AG09319 (cell line): ENCODE results near the gene SOX30.

ENCODE experiments used
- DNase-seq: peaks from one replicate; pipeline ENCODE4 v3.0.0-alpha.2; 2010; ENCODE audit warnings: low read depth; ENCODE audit errors: extremely low read depth
- TF ChIP-seq, protein P1 (sequence below): IDR thresholded peaks from 2 replicates; pipeline ENCODE4 v1.5.1; 2011; ENCODE audit warnings: low read depth, mild to moderate bottlenecking, inconsistent platforms, low read length, moderate library complexity

SOX30 gene

DNA sequence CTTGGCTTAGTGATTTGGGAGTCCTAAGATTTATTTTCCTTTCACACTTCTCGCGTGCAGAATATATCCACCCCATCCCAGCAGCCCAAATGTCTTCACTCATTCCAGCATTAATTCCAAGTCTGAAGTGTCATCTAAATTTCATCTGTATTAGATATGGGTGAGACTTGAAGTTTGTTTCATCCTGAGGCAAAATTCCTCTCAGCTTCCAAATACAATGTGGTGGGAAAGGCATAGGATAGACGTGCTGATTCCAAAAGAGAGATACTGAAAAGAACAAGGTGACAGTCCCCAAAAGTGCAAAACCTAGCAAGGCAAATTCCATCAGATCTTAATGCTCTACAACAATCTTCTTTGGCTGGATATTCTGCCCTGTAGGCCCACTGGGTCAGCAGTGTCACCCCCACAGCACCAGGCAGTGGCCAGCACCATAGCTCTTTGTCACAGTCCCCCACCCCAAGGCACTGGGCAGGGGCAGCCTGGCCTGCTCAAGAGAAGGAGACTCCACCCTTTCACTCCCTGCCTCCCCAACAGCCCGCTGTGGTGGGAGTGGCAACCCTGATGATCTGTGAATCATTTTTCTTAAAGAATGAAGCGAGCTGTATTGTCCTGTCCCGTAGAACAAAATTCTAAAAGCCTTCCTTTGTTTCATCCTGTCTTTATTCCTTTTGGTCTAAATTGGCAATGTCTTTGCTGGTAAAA lies 74.0 kb downstream of the SOX30 start:
- no peak for DNase-seq
- TF ChIP-seq, protein P1, sequence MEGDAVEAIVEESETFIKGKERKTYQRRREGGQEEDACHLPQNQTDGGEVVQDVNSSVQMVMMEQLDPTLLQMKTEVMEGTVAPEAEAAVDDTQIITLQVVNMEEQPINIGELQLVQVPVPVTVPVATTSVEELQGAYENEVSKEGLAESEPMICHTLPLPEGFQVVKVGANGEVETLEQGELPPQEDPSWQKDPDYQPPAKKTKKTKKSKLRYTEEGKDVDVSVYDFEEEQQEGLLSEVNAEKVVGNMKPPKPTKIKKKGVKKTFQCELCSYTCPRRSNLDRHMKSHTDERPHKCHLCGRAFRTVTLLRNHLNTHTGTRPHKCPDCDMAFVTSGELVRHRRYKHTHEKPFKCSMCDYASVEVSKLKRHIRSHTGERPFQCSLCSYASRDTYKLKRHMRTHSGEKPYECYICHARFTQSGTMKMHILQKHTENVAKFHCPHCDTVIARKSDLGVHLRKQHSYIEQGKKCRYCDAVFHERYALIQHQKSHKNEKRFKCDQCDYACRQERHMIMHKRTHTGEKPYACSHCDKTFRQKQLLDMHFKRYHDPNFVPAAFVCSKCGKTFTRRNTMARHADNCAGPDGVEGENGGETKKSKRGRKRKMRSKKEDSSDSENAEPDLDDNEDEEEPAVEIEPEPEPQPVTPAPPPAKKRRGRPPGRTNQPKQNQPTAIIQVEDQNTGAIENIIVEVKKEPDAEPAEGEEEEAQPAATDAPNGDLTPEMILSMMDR: no peak

DNA sequence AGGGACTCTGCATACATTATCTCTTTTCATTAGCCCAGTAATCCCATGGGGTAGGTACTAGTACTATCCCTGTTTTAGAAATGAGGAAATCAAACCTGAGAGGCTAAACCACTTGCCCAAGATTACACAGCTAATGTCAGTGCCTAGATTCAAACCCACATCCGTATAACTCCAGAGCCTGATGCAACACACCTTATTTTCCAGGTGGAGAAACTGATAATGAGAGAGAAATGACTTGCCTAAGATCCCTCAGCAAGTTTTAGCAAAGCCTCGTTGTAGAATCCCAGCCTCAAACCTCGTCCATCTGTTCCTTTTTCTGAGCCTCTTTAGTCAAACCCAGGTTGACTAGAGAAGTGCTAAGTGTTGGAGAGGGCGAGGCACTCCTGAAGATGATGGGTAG lies 75.6 kb downstream of the SOX30 start:
- TF ChIP-seq, protein P1: no peak
- no peak for DNase-seq
